HG03439 (cell line): Measurements from ENCODE around the gene ERCC6L.
"Not testable (repeated sequence)": the region's sequence is repeated elsewhere in the genome, so short reads cannot be mapped to it uniquely, and the experiment has no call there.

ENCODE experiments used
- ATAC-seq: cut with Tn5 transposase; IDR thresholded peaks from one replicate; pipeline ENCODE4 v1.9.1; 2021; ENCODE audit warnings: mild to moderate bottlenecking, moderate library complexity; ENCODE audit not compliant: unreplicated experiment

ERCC6L gene

GRCh38 chrX:72247206-72247942, 8.5 kb upstream of the ERCC6L start:
- ATAC-seq = no peak

GRCh38 chrX:72245461-72246089, 6.7 kb upstream of the ERCC6L start:
- no peak for ATAC-seq

DNA sequence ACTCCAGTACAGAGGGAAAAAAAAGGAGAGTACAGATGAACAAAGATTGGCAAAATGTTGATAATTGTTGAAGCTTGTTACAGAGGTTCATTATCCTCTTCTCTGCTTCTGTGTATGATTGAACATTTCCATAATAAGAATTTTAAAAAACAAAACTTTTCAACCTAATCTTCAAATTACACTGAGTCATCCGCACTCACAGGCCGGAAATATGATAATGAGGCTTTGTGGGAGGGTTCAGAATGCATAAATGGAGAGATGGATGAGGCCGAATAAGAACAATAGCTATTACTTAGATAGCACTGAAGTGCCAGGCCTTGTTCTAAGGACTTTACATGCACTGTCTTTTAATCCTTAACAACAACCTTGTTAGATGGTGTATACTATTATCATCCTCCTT, 4.6 kb upstream of the ERCC6L start:
- ATAC-seq = no peak

GRCh38 chrX:72240976-72241375, 2.1 kb upstream of the ERCC6L start:
- no peak for ATAC-seq

- no peak for ATAC-seq
Measured at GRCh38 chrX:72238183-72238582, 644 bp downstream of the ERCC6L start.

DNA sequence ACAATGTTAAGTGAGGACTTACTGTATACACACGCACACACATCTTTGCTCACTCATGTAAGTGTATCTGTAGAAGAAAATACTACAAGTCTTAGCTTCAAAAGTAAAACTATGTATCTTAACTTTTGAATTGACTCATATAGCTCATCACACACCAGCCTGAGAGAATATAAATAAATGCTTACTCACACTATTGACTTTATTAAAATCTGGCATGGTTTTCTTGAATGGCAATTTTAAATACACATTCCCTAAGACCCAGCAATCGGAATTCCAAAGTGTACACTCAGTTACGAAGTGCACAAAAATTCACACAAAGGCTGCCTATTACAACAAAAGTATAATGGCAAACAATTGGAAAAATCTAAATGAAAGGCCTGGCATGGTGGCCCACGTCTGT, 2.0 kb downstream of the ERCC6L start:
- no peak for ATAC-seq

GRCh38 chrX:72230290-72230689, 8.5 kb downstream of the ERCC6L start:
- no peak for ATAC-seq

GRCh38 chrX:72220375-72220774, 18.5 kb downstream of the ERCC6L start:
- not testable (repeated sequence) for ATAC-seq

DNA sequence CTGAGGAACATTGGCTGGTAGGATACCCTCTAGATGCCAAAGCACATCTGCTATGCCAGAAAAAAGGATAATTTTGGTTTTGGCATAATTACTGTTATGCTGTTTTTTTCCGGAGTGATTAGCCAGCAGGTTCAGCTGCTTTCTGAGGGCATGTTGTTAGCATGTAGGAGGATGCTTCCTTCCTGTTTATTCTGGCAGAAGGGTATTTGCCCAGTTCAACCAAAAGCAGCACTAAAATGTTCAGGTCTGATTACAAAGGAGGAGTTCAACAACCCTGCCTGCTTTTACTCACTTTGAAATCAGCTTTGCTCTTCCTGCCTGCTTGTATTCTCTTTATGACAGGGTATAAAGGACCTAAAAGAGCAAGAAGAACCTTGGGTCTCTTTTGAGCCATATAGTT, 21.9 kb downstream of the ERCC6L start:
- no peak for ATAC-seq

- no peak for ATAC-seq
Measured at GRCh38 chrX:72208126-72208800, 30.6 kb downstream of the ERCC6L start.

GRCh38 chrX:72207366-72207765, 31.5 kb downstream of the ERCC6L start:
- ATAC-seq = no peak

GRCh38 chrX:72205706-72206105, 33.1 kb downstream of the ERCC6L start:
- no peak for ATAC-seq

GRCh38 chrX:72203421-72203820, 35.4 kb downstream of the ERCC6L start:
- no peak for ATAC-seq

GRCh38 chrX:72202792-72203401, 35.9 kb downstream of the ERCC6L start:
- no peak for ATAC-seq

DNA sequence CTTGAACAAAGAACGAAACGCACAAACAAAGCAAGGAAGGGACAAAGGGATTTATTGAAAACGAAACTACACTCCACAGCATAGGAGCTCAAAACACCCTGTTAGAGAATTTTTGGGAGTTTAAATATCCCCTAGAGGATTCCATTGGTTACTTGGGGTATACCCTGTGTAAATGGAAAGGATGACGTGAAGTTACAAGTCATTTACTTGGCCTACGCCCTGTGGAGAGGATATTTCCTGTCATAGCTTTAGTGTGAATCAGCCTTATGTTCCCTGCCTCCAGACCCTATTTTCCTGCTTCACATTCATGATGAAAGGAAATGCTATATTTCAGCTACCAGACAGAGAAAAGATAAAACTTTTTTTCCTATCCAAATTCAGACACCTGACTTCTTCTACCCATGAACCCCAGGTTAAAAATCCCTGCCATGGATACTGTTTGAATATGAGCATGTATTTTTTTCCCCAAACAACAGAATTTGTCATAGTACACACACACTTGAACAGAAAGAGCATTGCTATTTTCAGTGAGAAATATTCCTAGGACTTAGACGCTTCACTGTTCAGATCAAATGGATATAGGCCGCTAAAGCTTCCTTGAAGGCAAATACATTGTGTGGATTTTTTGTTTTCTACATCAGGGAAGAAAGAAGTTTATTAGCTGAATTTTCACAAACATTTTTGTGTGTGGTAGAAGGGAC, 36.8 kb downstream of the ERCC6L start:
- no peak for ATAC-seq

GRCh38 chrX:72182924-72183323, 55.9 kb downstream of the ERCC6L start:
- ATAC-seq = no peak

GRCh38 chrX:72181178-72182125, 57.4 kb downstream of the ERCC6L start, which contains the start of gene PIN4:
Gene PIN4 (plus strand): TSS chrX:72181757. CDS start chrX:72181786, 29 bp downstream.
- peak; percentile 97 for ATAC-seq

- no peak for ATAC-seq
Measured at GRCh38 chrX:72180539-72180938, 58.3 kb downstream of the ERCC6L start.

- ATAC-seq = no peak
Measured at GRCh38 chrX:72176981-72177380, 61.8 kb downstream of the ERCC6L start.

DNA sequence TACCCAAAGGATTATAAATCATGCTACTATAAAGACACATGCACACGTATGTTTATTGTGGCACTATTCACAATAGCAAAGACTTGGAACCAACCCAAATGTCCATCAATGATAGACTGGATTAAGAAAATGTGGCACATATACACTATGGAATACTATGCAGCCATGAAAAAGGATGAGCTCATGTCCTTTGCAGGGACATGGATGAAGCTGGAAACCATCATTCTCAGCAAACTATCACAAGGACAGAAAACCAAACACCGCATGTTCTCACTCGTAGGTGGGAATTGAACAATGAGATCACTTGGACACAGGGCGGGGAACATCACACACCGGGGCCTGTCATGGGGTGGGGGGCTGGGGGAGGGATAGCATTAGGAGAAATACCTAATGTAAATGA, 62.5 kb downstream of the ERCC6L start:
- not testable (repeated sequence) for ATAC-seq
